Kidney epithelial cell (primary cell): ENCODE measurements around the gene TMED4. TPM values are rescaled to one million over a fixed set of nuclear protein-coding genes. Genes with fewer than 3 reads are reported as not detected.
A peak's percentile ranks its signal among the peaks of the same experiment; 100 is the strongest.

Experiments
- DNase-seq: peaks from one replicate; pipeline ENCODE4 v3.0.0-alpha.2; 2010; ENCODE audit warnings: low read depth
- H3K27me3 ChIP-seq: 2 replicates; pipeline ENCODE4 v1.6.0; 2011; ENCODE audit warnings: low read length; ENCODE audit not compliant: control insufficient read depth, insufficient read depth
- H3K36me3 ChIP-seq: 2 replicates; pipeline ENCODE4 v1.5.1; 2011; ENCODE audit warnings: low read length; ENCODE audit not compliant: control insufficient read depth, insufficient read depth
- H3K4me3 ChIP-seq: 2 replicates; pipeline ENCODE4 v1.5.1; 2011; ENCODE audit warnings: low read depth, mild to moderate bottlenecking, control low read depth, low read length
- total RNA-seq: library from RNA; depleted of rRNA; stranded (reverse); fragments of >200 nt; gene quantifications from 2 replicates; pipeline ENCODE4 v1.2.3, GENCODE V29; 2015
- TF ChIP-seq, protein P1 (sequence below): IDR thresholded peaks from 2 replicates; pipeline ENCODE4 v1.5.1; 2011; ENCODE audit warnings: mild to moderate bottlenecking, moderate library complexity, low read length, control low read depth, inconsistent platforms; ENCODE audit not compliant: insufficient read depth, poor library complexity, severe bottlenecking

TMED4 gene
- total RNA-seq, 1 donor from 2014 or later: 159 TPM

DNA sequence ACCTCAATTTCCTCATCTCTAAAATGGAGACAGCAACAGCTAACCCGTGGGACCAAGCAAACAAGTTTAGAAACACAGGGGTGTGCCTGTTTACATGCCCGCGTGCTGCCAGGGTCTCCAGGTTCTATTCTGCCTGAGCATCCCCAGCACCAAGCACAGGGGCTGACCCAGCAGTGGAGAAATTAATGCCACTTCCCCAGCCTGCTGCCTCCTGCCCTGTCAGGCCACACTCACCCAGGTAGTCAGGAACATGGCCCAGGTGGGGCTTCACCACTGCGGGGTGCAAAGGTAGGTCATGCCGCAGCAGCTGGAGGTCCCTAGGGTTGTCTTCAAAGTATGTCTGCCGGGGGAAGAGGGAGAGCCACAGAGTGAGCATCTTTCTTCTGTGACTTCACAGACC lies 14.1 kb downstream of the TMED4 start:
- TF ChIP-seq, protein P1, sequence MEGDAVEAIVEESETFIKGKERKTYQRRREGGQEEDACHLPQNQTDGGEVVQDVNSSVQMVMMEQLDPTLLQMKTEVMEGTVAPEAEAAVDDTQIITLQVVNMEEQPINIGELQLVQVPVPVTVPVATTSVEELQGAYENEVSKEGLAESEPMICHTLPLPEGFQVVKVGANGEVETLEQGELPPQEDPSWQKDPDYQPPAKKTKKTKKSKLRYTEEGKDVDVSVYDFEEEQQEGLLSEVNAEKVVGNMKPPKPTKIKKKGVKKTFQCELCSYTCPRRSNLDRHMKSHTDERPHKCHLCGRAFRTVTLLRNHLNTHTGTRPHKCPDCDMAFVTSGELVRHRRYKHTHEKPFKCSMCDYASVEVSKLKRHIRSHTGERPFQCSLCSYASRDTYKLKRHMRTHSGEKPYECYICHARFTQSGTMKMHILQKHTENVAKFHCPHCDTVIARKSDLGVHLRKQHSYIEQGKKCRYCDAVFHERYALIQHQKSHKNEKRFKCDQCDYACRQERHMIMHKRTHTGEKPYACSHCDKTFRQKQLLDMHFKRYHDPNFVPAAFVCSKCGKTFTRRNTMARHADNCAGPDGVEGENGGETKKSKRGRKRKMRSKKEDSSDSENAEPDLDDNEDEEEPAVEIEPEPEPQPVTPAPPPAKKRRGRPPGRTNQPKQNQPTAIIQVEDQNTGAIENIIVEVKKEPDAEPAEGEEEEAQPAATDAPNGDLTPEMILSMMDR: no peak
- peaks cover 11% of the 10 kb centered on the region for H3K36me3 ChIP-seq
- H3K4me3 ChIP-seq: no peak overlapping the region
- DNase-seq: no peak
- H3K27me3 ChIP-seq: no peaks in the 10 kb centered on the region

DNA sequence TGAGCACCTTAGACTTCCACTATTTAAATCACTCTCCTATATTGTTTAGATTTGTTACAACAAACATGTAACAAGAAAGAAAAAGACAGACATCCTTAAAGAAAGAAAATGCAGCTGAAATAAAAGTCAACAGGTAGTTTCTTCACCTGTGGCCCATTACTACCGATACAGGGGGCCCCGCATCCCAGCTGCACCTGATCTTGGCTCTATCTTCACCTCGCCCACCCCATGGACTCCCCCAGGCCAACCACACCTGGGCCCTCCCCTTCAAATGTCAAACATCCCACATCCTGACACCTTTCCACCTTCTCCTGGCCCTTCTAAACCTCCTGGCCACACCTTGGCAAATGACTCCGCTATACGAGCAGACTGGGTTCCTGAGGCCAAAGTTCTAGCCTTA lies 15.4 kb downstream of the TMED4 start:
- Histone ChIP-seq H3K4me3 (no peak overlapping the region), H3K36me3 (peaks cover 9% of the 10 kb centered on the region), H3K27me3 (no peaks in the 10 kb centered on the region)
- no peak for DNase-seq
- TF ChIP-seq, protein P1: no peak

GRCh38 chr7:44565795-44566559 lies 16.1 kb downstream of the TMED4 start:
- TF ChIP-seq, protein P1: no peak
- no peak for DNase-seq
- Histone ChIP-seq H3K36me3 (peaks cover 8% of the 10 kb centered on the region), H3K4me3 (no peak overlapping the region), H3K27me3 (no peaks in the 10 kb centered on the region)

DNA sequence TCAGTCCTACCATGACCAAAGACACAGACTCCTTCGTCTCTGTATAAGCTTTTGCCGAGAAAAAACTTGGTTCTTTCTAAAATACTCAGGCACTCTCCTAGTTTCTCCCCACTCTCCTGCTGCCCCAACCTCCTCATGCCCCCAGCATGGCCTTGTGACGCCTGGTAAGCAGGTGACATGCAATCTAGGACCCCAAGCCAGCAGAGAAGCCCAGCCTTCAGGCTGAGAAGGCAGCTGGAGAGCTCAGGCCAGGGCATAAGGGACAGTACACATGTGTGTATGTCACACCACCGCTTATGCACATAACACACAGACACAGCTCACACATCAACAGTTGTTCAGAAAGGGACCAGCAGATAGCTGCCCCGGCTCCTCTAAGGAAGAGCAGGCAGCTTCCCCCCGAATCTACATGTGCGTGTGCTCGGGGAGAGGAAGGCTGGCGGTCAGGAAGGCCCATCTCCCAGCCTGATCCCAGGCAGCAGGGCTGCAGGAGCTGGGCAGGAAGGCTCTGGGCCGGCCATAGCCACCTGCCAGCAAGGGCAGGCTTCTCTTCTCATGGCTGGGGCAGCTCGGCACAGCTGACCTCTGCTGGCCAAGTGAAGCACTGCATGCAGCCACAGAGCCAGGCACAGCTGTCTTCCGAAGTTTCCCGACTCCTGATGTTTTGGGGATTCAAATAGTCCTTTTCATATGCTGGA lies 16.8 kb downstream of the TMED4 start:
- Histone ChIP-seq H3K4me3 (no peak overlapping the region), H3K36me3 (peaks cover 8% of the 10 kb centered on the region), H3K27me3 (no peaks in the 10 kb centered on the region)
- TF ChIP-seq, protein P1: peak; percentile 97
- no peak for DNase-seq

DNA sequence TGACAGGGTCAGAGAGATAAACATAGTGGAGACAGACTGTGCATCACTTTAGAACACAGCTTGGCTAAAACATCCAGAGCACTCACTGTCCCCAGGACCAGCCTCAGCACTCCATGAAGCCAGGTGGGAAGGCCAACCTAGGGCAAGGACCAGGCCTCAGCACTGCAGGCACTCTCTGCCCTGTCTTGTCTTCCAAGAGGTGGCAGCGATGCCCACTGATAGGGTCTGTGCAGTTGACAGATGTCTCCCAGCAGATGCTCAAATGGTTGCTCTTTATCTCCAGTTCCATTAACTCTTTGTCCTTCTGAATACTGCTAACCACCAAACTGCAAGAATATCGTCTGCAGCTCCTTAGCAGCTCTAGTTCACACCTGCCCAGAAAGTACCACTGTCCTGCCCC lies 17.4 kb downstream of the TMED4 start:
- Histone ChIP-seq H3K27me3 (no peaks in the 10 kb centered on the region), H3K4me3 (no peak overlapping the region), H3K36me3 (peaks cover 6% of the 10 kb centered on the region)
- no peak for DNase-seq
- TF ChIP-seq, protein P1: no peak
